Neuronal stem cell (in vitro differentiated cells): Measurements from ENCODE around the gene YIPF5. TPM values are rescaled to one million over a fixed set of nuclear protein-coding genes. Genes with fewer than 3 reads are reported as not detected.

ENCODE experiments used
- DNase-seq: peaks from one replicate; pipeline ENCODE4 v3.0.0-alpha.2; 2013; ENCODE audit warnings: low spot score
- H2AFZ ChIP-seq: one replicate; pipeline ENCODE4 v1.6.1; 2013; ENCODE audit warnings: mild to moderate bottlenecking, low read length, inconsistent platforms
- H2AK5ac ChIP-seq: 2 replicates; pipeline ENCODE4 v1.6.1; 2013; ENCODE audit warnings: low read depth, mild to moderate bottlenecking, inconsistent platforms, low read length, moderate library complexity, mixed read lengths
- H2BK120ac ChIP-seq: 2 replicates; pipeline ENCODE4 v1.6.1; 2013; ENCODE audit warnings: low read depth, mild to moderate bottlenecking, inconsistent platforms, low read length, moderate library complexity, mixed read lengths
- H2BK12ac ChIP-seq: one replicate; pipeline ENCODE4 v1.6.1; 2013; ENCODE audit warnings: low read length, inconsistent platforms
- H2BK15ac ChIP-seq: 2 replicates; pipeline ENCODE4 v1.6.1; 2013; ENCODE audit warnings: mild to moderate bottlenecking, low read length, inconsistent platforms, mixed read lengths
- H2BK5ac ChIP-seq: one replicate; pipeline ENCODE4 v1.6.1; 2013; ENCODE audit warnings: inconsistent platforms, mild to moderate bottlenecking, low read length, moderate library complexity
- H3K14ac ChIP-seq: one replicate; pipeline ENCODE4 v1.6.1; 2013; ENCODE audit warnings: low read length, inconsistent platforms
- H3K18ac ChIP-seq: 2 replicates; pipeline ENCODE4 v1.6.1; 2013; ENCODE audit warnings: low read length, inconsistent platforms
- H3K23ac ChIP-seq: 2 replicates; pipeline ENCODE4 v1.6.1; 2013; ENCODE audit warnings: low read depth, mild to moderate bottlenecking, mixed read lengths, low read length, inconsistent platforms; ENCODE audit not compliant: poor library complexity
- H3K27ac ChIP-seq: replicated peaks from 3 replicates; pipeline ENCODE4 v1.5.1; 2013; ENCODE audit warnings: low read length, inconsistent platforms
- H3K27me3 ChIP-seq, 3 experiments: 2 replicates each; pipeline ENCODE4 v1.6.1; 2013; ENCODE audit warnings: low read length in 3 of 3, mild to moderate bottlenecking in 2 of 3, inconsistent platforms in 1 of 3, low read depth in 1 of 3, mixed read lengths in 1 of 3, moderate library complexity in 1 of 3; ENCODE audit not compliant: control insufficient read depth in 3 of 3, insufficient read depth in 3 of 3
- H3K36me3 ChIP-seq, 2 donors: replicated peaks in 1 of 2; 2 replicates each; pipeline ENCODE4 v1.6.1; 2013; ENCODE audit warnings: low read length in 2 of 2; ENCODE audit not compliant: control insufficient read depth in 2 of 2, insufficient read depth in 2 of 2
- H3K4ac ChIP-seq: 2 replicates; pipeline ENCODE4 v1.6.1; 2013; ENCODE audit warnings: inconsistent platforms, mild to moderate bottlenecking, low read length, moderate library complexity
- H3K4me1 ChIP-seq, 2 donors: 1 replicate in 1 of 2; 2 replicates in 1 of 2; pipeline ENCODE4 v1.6.1; 2013; ENCODE audit warnings: low read length in 2 of 2, low read depth in 1 of 2; ENCODE audit not compliant: control insufficient read depth in 2 of 2, insufficient read depth in 1 of 2
- H3K4me2 ChIP-seq: one replicate; pipeline ENCODE4 v1.6.1; 2013; ENCODE audit warnings: mild to moderate bottlenecking, low read length, inconsistent platforms; ENCODE audit not compliant: insufficient read depth, poor library complexity, severe bottlenecking
- H3K4me3 ChIP-seq, 2 donors: 2 replicates each; pipeline ENCODE4 v1.5.1; 2013; ENCODE audit warnings: low read length in 2 of 2, mild to moderate bottlenecking in 2 of 2, inconsistent platforms in 1 of 2, moderate library complexity in 1 of 2
- H3K79me1 ChIP-seq: one replicate; pipeline ENCODE4 v1.6.1; 2013; ENCODE audit warnings: low read depth, mild to moderate bottlenecking, inconsistent platforms, low read length, moderate library complexity
- H3K9ac ChIP-seq: one replicate; pipeline ENCODE4 v1.6.1; 2013; ENCODE audit warnings: mild to moderate bottlenecking, low read depth, low read length, inconsistent platforms; ENCODE audit not compliant: poor library complexity
- H3K9me3 ChIP-seq, 2 donors: replicated peaks in 1 of 2; 2 replicates each; pipeline versions ENCODE3 to v1.6.1; 2013; ENCODE audit warnings: low read length in 2 of 2, mild to moderate bottlenecking in 2 of 2, inconsistent platforms in 1 of 2, low read depth in 1 of 2, mixed read lengths in 1 of 2, moderate library complexity in 1 of 2; ENCODE audit not compliant: control insufficient read depth in 2 of 2, insufficient read depth in 1 of 2
- H4K8ac ChIP-seq: one replicate; pipeline ENCODE4 v1.6.1; 2013; ENCODE audit warnings: low read depth, mild to moderate bottlenecking, inconsistent platforms, low read length, moderate library complexity
- H4K91ac ChIP-seq: one replicate; pipeline ENCODE4 v1.6.1; 2013; ENCODE audit warnings: low read length, low read depth, mild to moderate bottlenecking, inconsistent platforms; ENCODE audit not compliant: poor library complexity
- WGBS, 2 donors: extraction: QIAGEN DNeasy Blood & Tissue Kit; methylation state at CpG; one replicate each; pipeline ENCODE4 v1.1.7; 2013; ENCODE audit warnings: missing lambda C conversion rate in 2 of 2, mixed read lengths in 1 of 2; ENCODE audit not compliant: insufficient read length in 2 of 2, insufficient replicate concordance in 1 of 2; ENCODE audit errors: extremely low coverage in 2 of 2; 5-methylcytosine and 5-hydroxymethylcytosine counted together
- polyA plus RNA-seq, 2 experiments: library from polyadenylated mRNA; stranded (reverse); fragments of 200-250 nt; gene quantifications; one replicate each; pipeline ENCODE4 v1.2.3, GENCODE V29; 2013

YIPF5 gene
- 27.9 TPM for polyA plus RNA-seq (2013, experiment 1 of 2)
- polyA plus RNA-seq (2013, experiment 2 of 2), result 30.6 TPM

DNA sequence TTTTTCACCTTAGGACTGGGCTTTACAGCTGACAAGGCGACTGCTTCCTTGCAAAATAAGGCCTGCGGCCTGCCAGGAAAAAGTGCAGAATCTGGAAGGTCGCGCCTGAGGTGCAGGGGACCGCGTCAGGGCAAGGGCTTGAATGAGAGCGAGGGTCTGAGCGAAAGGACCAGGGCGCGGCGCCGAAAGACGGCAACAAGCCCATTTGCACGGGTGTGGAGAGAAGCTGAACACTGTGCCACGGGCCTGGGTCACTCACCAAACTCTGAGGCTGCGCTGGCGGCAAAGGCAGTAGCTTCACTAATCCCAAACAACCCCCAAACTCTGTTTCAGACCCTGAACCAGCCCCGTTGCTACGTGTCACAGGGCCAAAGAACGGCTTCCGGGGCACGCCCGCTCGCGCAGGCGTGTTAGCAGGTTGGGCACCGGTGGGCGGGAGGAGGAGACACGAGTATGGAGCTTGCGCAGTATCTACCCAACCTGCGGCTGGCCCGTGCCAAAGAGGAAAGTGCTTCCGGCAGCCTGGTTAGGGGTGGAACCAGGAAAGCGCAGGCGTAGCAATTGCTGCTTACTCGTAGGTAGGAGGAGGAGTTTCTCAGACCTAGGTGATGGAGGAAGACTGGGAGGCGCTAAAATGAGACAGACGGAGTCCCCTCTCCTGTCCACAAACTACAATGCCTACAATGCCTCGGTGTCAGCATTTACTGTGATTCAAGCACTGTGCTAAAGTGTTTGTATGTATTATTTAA is at the start of gene YIPF5, which contains the start of gene KCTD16:
Gene YIPF5 (minus strand): TSS at position 384 of the 749 bp plus-strand sequence. CDS start 704 bp downstream, outside the sequence.
Gene KCTD16 (plus strand): TSS at position 598 of the 749 bp plus-strand sequence.
- Histone ChIP-seq H3K4ac (no peak within 1 kb of the TSS), H4K91ac (peak within 1 kb of the TSS; percentile 83), H3K9me3 (no peaks in the 10 kb centered on the region), H3K4me3 (peak within 1 kb of the TSS; percentile 73 to 97), H3K27ac (peak within 1 kb of the TSS; percentile 54), H2AFZ (peak within 1 kb of the TSS; percentile 89), H3K18ac (peak within 1 kb of the TSS; percentile 79), H2BK120ac (no peak within 1 kb of the TSS), H3K27me3 (no peaks in the 10 kb centered on the region), H3K9ac (peak within 1 kb of the TSS; percentile 91), H3K79me1 (no peaks in the 10 kb centered on the region), H2AK5ac (peak within 1 kb of the TSS; percentile 63), H2BK5ac (peak within 1 kb of the TSS; percentile 43), H3K4me1 (peaks cover 2 to 5% of the 10 kb centered on the region in 2 donors), H4K8ac (no peak within 1 kb of the TSS), H3K14ac (no peak within 1 kb of the TSS), H3K23ac (peak within 1 kb of the TSS; percentile 70), H3K36me3 (peaks cover 0 to 34% of the 10 kb centered on the region in 2 donors), H3K4me2 (peak within 1 kb of the TSS; percentile 59), H2BK12ac (no peak within 1 kb of the TSS), H2BK15ac (no peak within 1 kb of the TSS)
- DNase-seq, result peak; percentile 89
- WGBS, 2 donors, result no CpG with 5 or more reads among the region's 39 CpGs

DNA sequence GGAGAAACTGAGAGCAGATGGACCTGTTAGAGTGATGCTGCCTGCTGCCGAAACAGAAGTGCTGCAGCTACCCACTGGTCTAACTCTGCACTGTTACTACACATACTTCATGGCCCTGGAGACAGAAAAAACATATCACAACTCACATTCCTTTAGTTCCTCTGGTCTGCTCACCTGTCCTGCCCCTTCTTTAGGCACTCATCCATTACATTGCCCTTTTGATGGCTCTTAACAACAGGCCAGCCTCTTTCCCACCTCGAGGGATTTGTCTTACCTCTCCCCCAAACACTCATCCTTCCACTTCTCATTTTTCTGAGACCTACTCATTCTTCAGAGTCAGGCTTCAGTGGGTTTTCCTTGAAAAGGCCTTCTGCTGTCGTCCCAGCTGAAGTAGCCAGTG is 49.4 kb upstream of the YIPF5 start:
- Histone ChIP-seq H3K79me1 (no peaks in the 10 kb centered on the region), H2BK5ac (no peak overlapping the region), H4K91ac (no peak overlapping the region), H3K4me2 (no peak overlapping the region), H3K4me1 (no peaks in the 10 kb centered on the region), H2AFZ (no peak overlapping the region), H2BK120ac (no peak overlapping the region), H2BK15ac (no peak overlapping the region), H3K18ac (no peak overlapping the region), H3K9me3 (no peaks in the 10 kb centered on the region), H3K14ac (no peak overlapping the region), H3K23ac (no peak overlapping the region), H3K4ac (no peak overlapping the region), H3K27me3 (no peaks in the 10 kb centered on the region), H3K36me3 (no peaks in the 10 kb centered on the region), H3K4me3 (no peak overlapping the region), H4K8ac (no peak overlapping the region), H3K9ac (no peak overlapping the region), H3K27ac (no peak overlapping the region), H2AK5ac (no peak overlapping the region), H2BK12ac (no peak overlapping the region)
- no peak for DNase-seq
- no CpG with 5 or more reads among the region's 3 CpGs for WGBS, 2 donors

DNA sequence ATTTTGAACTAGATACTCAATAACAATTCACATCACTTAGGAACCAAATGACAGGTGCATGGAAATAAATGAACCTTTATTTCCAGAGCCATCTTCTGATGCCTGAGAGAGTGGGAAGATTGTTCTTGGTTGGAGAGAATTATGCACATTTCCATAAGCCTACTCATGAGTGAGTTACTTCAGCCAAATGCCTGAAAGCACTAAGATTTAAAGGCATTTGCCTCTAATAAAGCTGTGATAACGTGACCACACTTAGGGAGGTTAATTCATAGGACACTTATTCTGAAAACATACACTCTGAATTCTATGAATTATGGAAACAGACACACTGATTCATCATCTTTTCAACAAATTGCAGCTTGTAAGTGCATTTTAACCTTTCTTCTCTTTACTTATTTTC is 40.2 kb upstream of the YIPF5 start:
- Histone ChIP-seq H2BK12ac (no peak overlapping the region), H2AK5ac (no peak overlapping the region), H2BK5ac (no peak overlapping the region), H3K4me2 (no peak overlapping the region), H3K9ac (no peak overlapping the region), H3K36me3 (no peaks in the 10 kb centered on the region), H3K4me3 (no peak overlapping the region), H3K4ac (no peak overlapping the region), H2AFZ (no peak overlapping the region), H3K79me1 (no peaks in the 10 kb centered on the region), H3K18ac (no peak overlapping the region), H2BK120ac (no peak overlapping the region), H3K4me1 (no peaks in the 10 kb centered on the region), H2BK15ac (no peak overlapping the region), H3K27me3 (peaks cover 0 to 18% (median 0%) of the 10 kb centered on the region in 3 experiments), H3K23ac (no peak overlapping the region), H4K91ac (no peak overlapping the region), H3K27ac (no peak overlapping the region), H3K14ac (no peak overlapping the region), H4K8ac (no peak overlapping the region), H3K9me3 (no peaks in the 10 kb centered on the region)
- no CpG with 5 or more reads among the region's 1 CpG for WGBS, 2 donors
- no peak for DNase-seq

DNA sequence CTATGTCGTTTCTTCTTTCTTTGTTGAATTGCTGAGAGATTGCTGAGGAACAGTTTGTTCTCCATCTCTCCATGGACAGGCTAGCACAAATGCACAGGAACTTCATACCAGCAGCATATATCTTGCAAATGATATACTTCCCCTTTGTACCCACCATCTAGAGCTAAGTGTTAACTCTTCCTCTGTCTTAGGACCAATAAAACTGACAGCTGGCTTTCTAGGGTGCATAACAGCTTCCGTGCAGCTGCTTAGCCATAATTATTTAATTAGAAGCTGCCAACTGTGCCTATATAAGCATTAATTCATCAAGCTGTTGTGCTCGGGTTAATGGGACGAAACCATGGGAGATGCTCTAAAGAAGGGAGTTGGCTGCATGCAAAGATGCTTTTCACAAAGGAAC is 38.9 kb upstream of the YIPF5 start:
- Histone ChIP-seq H3K4ac (no peak overlapping the region), H2AFZ (no peak overlapping the region), H2BK120ac (no peak overlapping the region), H3K36me3 (no peaks in the 10 kb centered on the region), H3K27me3 (peaks cover 0 to 31% (median 2%) of the 10 kb centered on the region in 3 experiments), H2AK5ac (no peak overlapping the region), H3K9ac (no peak overlapping the region), H3K79me1 (no peaks in the 10 kb centered on the region), H2BK15ac (no peak overlapping the region), H2BK5ac (no peak overlapping the region), H3K18ac (no peak overlapping the region), H3K4me1 (peaks cover 3 to 4% of the 10 kb centered on the region in 2 donors), H3K27ac (no peak overlapping the region), H3K23ac (no peak overlapping the region), H3K9me3 (no peaks in the 10 kb centered on the region), H3K4me2 (no peak overlapping the region), H3K4me3 (no peak overlapping the region), H3K14ac (no peak overlapping the region), H4K91ac (no peak overlapping the region), H2BK12ac (no peak overlapping the region), H4K8ac (no peak overlapping the region)
- no CpG with 5 or more reads among the region's 4 CpGs for WGBS, 2 donors
- DNase-seq, result no peak
